ENCODE data around the gene COL6A3. TPM values are rescaled to one million over a fixed set of nuclear protein-coding genes. Genes with fewer than 3 reads are reported as not detected.

Gene COL6A3
- total RNA-seq, 2 experiments from 2014 or later: 1.3 TPM

- Histone ChIP-seq H3K36me3 (ENCODE audit: insufficient read depth, low read length) (no peaks in the 10 kb centered on the region), H3K4me1 (ENCODE audit: insufficient read depth, low read length) (peaks cover 7% of the 10 kb centered on the region), H3K27me3 (ENCODE audit: control insufficient read depth in 1 of 2, insufficient read depth in 2 of 2, low read length in 2 of 2) (no peaks in the 10 kb centered on the region), H3K27ac (ENCODE audit: low read depth in 1 of 2, low read length in 2 of 2) (no peak overlapping the region), H3K4me3 (ENCODE audit: low read length) (no peak overlapping the region), H3K9me3 (ENCODE audit: control insufficient read depth in 1 of 2, insufficient read depth in 1 of 2, low read length in 2 of 2) (no peaks in the 10 kb centered on the region)
- ChIA-PET CTCF (interaction anchor here (1.1 kb wide), 1 partner anchor 29 kb away, joined by 3 read pairs; no protein-coding TSS in a partner anchor), POLR2A (no interaction called here)
- Mint-ChIP-seq H3K36me3 (ENCODE audit: low read depth) (no peaks in the 10 kb centered on the region), H3K9me3 (no peaks in the 10 kb centered on the region), H3K27me3 (no peaks in the 10 kb centered on the region), H3K4me1 (ENCODE audit: low read depth) (peaks cover 26% of the 10 kb centered on the region), H3K27ac (no peak overlapping the region), H3K4me3 (no peak overlapping the region)
- no peak for TF ChIP-seq CTCF (IDR thresholded peaks at IDR 0.05)
- intact Hi-C loops (cut with DNase I, micrococcal nuclease): no loop called here
- ATAC-seq (ENCODE audit: poor library complexity): no peak
- DNase-seq: no peak
Measured at GRCh38 chr2:237450108-237450507, 36.1 kb upstream of the COL6A3 start.

GRCh38 chr2:237449193-237449881 lies 35.4 kb upstream of the COL6A3 start:
- H3K27me3 Mint-ChIP-seq: no peaks in the 10 kb centered on the region
- Histone ChIP-seq H3K27ac (ENCODE audit: low read depth in 1 of 2, low read length in 2 of 2) (no peak overlapping the region), H3K4me3 (ENCODE audit: low read length) (no peak overlapping the region), H3K27me3 (ENCODE audit: control insufficient read depth in 1 of 2, insufficient read depth in 2 of 2, low read length in 2 of 2) (no peaks in the 10 kb centered on the region), H3K36me3 (ENCODE audit: insufficient read depth, low read length) (no peaks in the 10 kb centered on the region), H3K9me3 (ENCODE audit: control insufficient read depth in 1 of 2, insufficient read depth in 1 of 2, low read length in 2 of 2) (no peaks in the 10 kb centered on the region), H3K4me1 (ENCODE audit: insufficient read depth, low read length) (peaks cover 7% of the 10 kb centered on the region)
- H3K36me3 Mint-ChIP-seq (ENCODE audit: low read depth): no peaks in the 10 kb centered on the region
- no peak for ATAC-seq (ENCODE audit: poor library complexity)
- no peak overlapping the region for H3K4me3 Mint-ChIP-seq
- no peak for TF ChIP-seq CTCF (IDR thresholded peaks at IDR 0.05)
- H3K9me3 Mint-ChIP-seq: no peaks in the 10 kb centered on the region
- POLR2A ChIA-PET: interaction anchor here (1.2 kb wide), 1 partner anchor 14 kb away, joined by 3 read pairs; no protein-coding TSS in a partner anchor
- CTCF ChIA-PET: interaction anchor here (1.1 kb wide), 1 partner anchor 28 kb away, joined by 3 read pairs; no protein-coding TSS in a partner anchor
- intact Hi-C loops (cut with DNase I, micrococcal nuclease): no loop called here
- H3K4me1 Mint-ChIP-seq (ENCODE audit: low read depth): peaks cover 34% of the 10 kb centered on the region
- no peak overlapping the region for H3K27ac Mint-ChIP-seq
- no peak for DNase-seq

- no peak overlapping the region for H3K4me3 ChIP-seq (ENCODE audit: low read length)
- ATAC-seq (ENCODE audit: poor library complexity) (no peak), DNase-seq (no peak)
- H3K27ac ChIP-seq (ENCODE audit: low read depth in 1 of 2, low read length in 2 of 2): no peak overlapping the region
- no peaks in the 10 kb centered on the region for H3K27me3 ChIP-seq (ENCODE audit: control insufficient read depth in 1 of 2, insufficient read depth in 2 of 2, low read length in 2 of 2)
- TF ChIP-seq CTCF (IDR thresholded peaks at IDR 0.05): no peak
- Mint-ChIP-seq H3K36me3 (ENCODE audit: low read depth) (no peaks in the 10 kb centered on the region), H3K27ac (no peak overlapping the region), H3K27me3 (no peaks in the 10 kb centered on the region), H3K9me3 (no peaks in the 10 kb centered on the region), H3K4me3 (no peak overlapping the region), H3K4me1 (ENCODE audit: low read depth) (peaks cover 40% of the 10 kb centered on the region)
- ChIA-PET CTCF (interaction anchor here (1.2 to 1.5 kb wide), 2 partner anchors 27 kb away, joined by 3 to 4 read pairs; no protein-coding TSS in a partner anchor), POLR2A (interaction anchor here (1.2 kb wide), 1 partner anchor 14 kb away, joined by 3 read pairs; no protein-coding TSS in a partner anchor)
- no peaks in the 10 kb centered on the region for H3K36me3 ChIP-seq (ENCODE audit: insufficient read depth, low read length)
- intact Hi-C loops (cut with DNase I, micrococcal nuclease): no loop called here
- H3K4me1 ChIP-seq (ENCODE audit: insufficient read depth, low read length): peaks cover 7% of the 10 kb centered on the region
- H3K9me3 ChIP-seq (ENCODE audit: control insufficient read depth in 1 of 2, insufficient read depth in 1 of 2, low read length in 2 of 2): no peaks in the 10 kb centered on the region
Measured at GRCh38 chr2:237448626-237449025, 34.7 kb upstream of the COL6A3 start.
